Activated CD8-positive, alpha-beta T cell treated with anti-CD3 and anti-CD28 coated beads for 36 hours (primary cell): ENCODE measurements around the gene RECK. TPM values are rescaled to one million over a fixed set of nuclear protein-coding genes. Genes with fewer than 3 reads are reported as not detected.

Source experiments
- ATAC-seq: fragments of 200-7000 bp; cut with Tn5 transposase; one replicate; pipeline ENCODE4 v1.10.0; 2021; ENCODE audit warnings: mild to moderate bottlenecking, moderate library complexity
- CTCF ChIA-PET: fragments of 350-600 bp; sonication (Branson Sonifier 250); formaldehyde crosslinking; loops from one replicate; lab custom pipeline; 2021; ENCODE audit warnings: antibody characterized with exemption; lab: Charles Lee
- POLR2A ChIA-PET: fragments of 350-600 bp; sonication (Branson Sonifier 250); formaldehyde crosslinking; loops from one replicate; lab custom pipeline; 2021; ENCODE audit warnings: antibody characterized with exemption; lab: Charles Lee
- DNase-seq: peaks from one replicate; pipeline ENCODE4 v3.0.0-alpha.2; 2020
- H3K27ac Mint-ChIP-seq: one replicate; pipeline ENCODE4 v1.8.0; 2021; ENCODE audit warnings: mild to moderate bottlenecking, mixed read lengths
- H3K27me3 Mint-ChIP-seq: one replicate; pipeline ENCODE4 v1.8.0; 2021; ENCODE audit warnings: mixed read lengths
- H3K36me3 Mint-ChIP-seq: one replicate; pipeline ENCODE4 v1.8.0; 2021; ENCODE audit warnings: low read depth, mixed read lengths
- H3K4me1 Mint-ChIP-seq: one replicate; pipeline ENCODE4 v1.8.0; 2021; ENCODE audit warnings: low read depth, mixed read lengths
- H3K4me3 Mint-ChIP-seq: one replicate; pipeline ENCODE4 v1.8.0; 2021; ENCODE audit warnings: mild to moderate bottlenecking, moderate library complexity, mixed read lengths
- H3K9me3 Mint-ChIP-seq: one replicate; pipeline ENCODE4 v1.8.0; 2021; ENCODE audit warnings: mixed read lengths
- CTCF ChIP-seq: fragments of 200-600 bp; IDR thresholded peaks from one replicate; pipeline ENCODE4 v1.8.0; 2022; ENCODE audit warnings: antibody characterized with exemption, mild to moderate bottlenecking
- intact Hi-C: fragments of 100-400 bp; cut with micrococcal nuclease; formaldehyde crosslinking; loops from one replicate; pipeline ENCODE4 v1.10.0; 2022
- total RNA-seq, 2 experiments: library from RNA; stranded (reverse); gene quantifications; one replicate each; pipeline ENCODE4 v1.2.3, GENCODE V29; 2021

Gene RECK
- total RNA-seq, 2 experiments from 2014 or later = 5.3 to 6.5 TPM

- intact Hi-C loops = no loop called here
- Mint-ChIP-seq H3K4me3 (no peak overlapping the region), H3K27ac (no peak overlapping the region), H3K9me3 (no peaks in the 10 kb centered on the region), H3K4me1 (peaks cover 7% of the 10 kb centered on the region), H3K27me3 (no peaks in the 10 kb centered on the region), H3K36me3 (no peaks in the 10 kb centered on the region)
- ChIA-PET CTCF (interaction anchor here (1.0 to 8.5 kb wide), 6 partner anchors 9 to 92 kb away, joined by 3 to 71 read pairs (median 4); partner anchors contain the start of gene CLTA), POLR2A (no interaction called here)
- no peak for ATAC-seq
- TF ChIP-seq CTCF = no peak
- DNase-seq = no peak
Measured at GRCh38 chr9:36109071-36109470, 72.4 kb downstream of the RECK start.

GRCh38 chr9:36110434-36110833 is 73.7 kb downstream of the RECK start:
- intact Hi-C loops = no loop called here
- no peaks in the 10 kb centered on the region for H3K9me3 Mint-ChIP-seq
- H3K27me3 Mint-ChIP-seq = no peaks in the 10 kb centered on the region
- DNase-seq (no peak), ATAC-seq (no peak)
- POLR2A ChIA-PET = interaction anchor here (1.6 kb wide), 1 partner anchor 53 kb away, joined by 4 read pairs; no protein-coding TSS in a partner anchor
- H3K27ac Mint-ChIP-seq = no peak overlapping the region
- no peak for TF ChIP-seq CTCF
- peaks cover 7% of the 10 kb centered on the region for H3K4me1 Mint-ChIP-seq
- no peaks in the 10 kb centered on the region for H3K36me3 Mint-ChIP-seq
- H3K4me3 Mint-ChIP-seq = no peak overlapping the region
- CTCF ChIA-PET = interaction anchor here (0.9 to 9.5 kb wide), 3 partner anchors 9 to 55 kb away, joined by 5 to 79 read pairs (median 71); no protein-coding TSS in a partner anchor

GRCh38 chr9:36112516-36112915 is 75.8 kb downstream of the RECK start:
- no peak for TF ChIP-seq CTCF
- no peak overlapping the region for H3K4me3 Mint-ChIP-seq
- no peak overlapping the region for H3K27ac Mint-ChIP-seq
- H3K27me3 Mint-ChIP-seq = no peaks in the 10 kb centered on the region
- ChIA-PET POLR2A (no interaction called here), CTCF (interaction anchor here (0.6 to 9.5 kb wide), 3 partner anchors 11 to 216 kb away, joined by 3 to 79 read pairs (median 71); no protein-coding TSS in a partner anchor)
- H3K9me3 Mint-ChIP-seq = no peaks in the 10 kb centered on the region
- no peaks in the 10 kb centered on the region for H3K36me3 Mint-ChIP-seq
- ATAC-seq (no peak), DNase-seq (no peak)
- intact Hi-C loops = no loop called here
- peaks cover 7% of the 10 kb centered on the region for H3K4me1 Mint-ChIP-seq

GRCh38 chr9:36113999-36114398 is 77.3 kb downstream of the RECK start:
- CTCF ChIA-PET = interaction anchor here (1.4 to 9.5 kb wide), 6 partner anchors 9 to 76 kb away, joined by 3 to 79 read pairs (median 6); partner anchors contain the start of genes CLTA and GLIPR2
- no peaks in the 10 kb centered on the region for H3K4me1 Mint-ChIP-seq
- H3K27ac Mint-ChIP-seq = no peak overlapping the region
- ATAC-seq = no peak
- POLR2A ChIA-PET = interaction anchor here (0.6 kb wide), 1 partner anchor 107 kb away, joined by 3 read pairs; no protein-coding TSS in a partner anchor
- TF ChIP-seq CTCF = no peak
- H3K4me3 Mint-ChIP-seq = no peak overlapping the region
- DNase-seq = no peak
- H3K27me3 Mint-ChIP-seq = no peaks in the 10 kb centered on the region
- H3K9me3 Mint-ChIP-seq = no peaks in the 10 kb centered on the region
- intact Hi-C loops = no loop called here
- no peaks in the 10 kb centered on the region for H3K36me3 Mint-ChIP-seq

GRCh38 chr9:36116593-36116992 is 79.9 kb downstream of the RECK start:
- CTCF ChIA-PET = interaction anchor here (9.5 kb wide), 1 partner anchor 15 kb away, joined by 79 read pairs; no protein-coding TSS in a partner anchor
- Mint-ChIP-seq H3K27ac (no peak overlapping the region), H3K4me1 (no peaks in the 10 kb centered on the region), H3K4me3 (no peak overlapping the region), H3K9me3 (no peaks in the 10 kb centered on the region), H3K36me3 (no peaks in the 10 kb centered on the region), H3K27me3 (no peaks in the 10 kb centered on the region)
- intact Hi-C loops = no loop called here
- DNase-seq (no peak), ATAC-seq (no peak)
- no peak for TF ChIP-seq CTCF
- POLR2A ChIA-PET = interaction anchor here (1.1 kb wide), 1 partner anchor 162 kb away, joined by 3 read pairs; no protein-coding TSS in a partner anchor
